Activated CD8-positive, alpha-beta T cell treated with anti-CD3 and anti-CD28 coated beads, Interleukin-2, amount 10 ng/mL, durations not matched to agents 7 days and 5 days (primary cell): ENCODE data around the gene SLC19A1. TPM values are rescaled to one million over a fixed set of nuclear protein-coding genes. Genes with fewer than 3 reads are reported as not detected.
A peak's percentile ranks its signal among the peaks of the same experiment; 100 is the strongest.

Experiments used
- ATAC-seq: fragments of 150-1000 bp; cut with Tn5 transposase; one replicate; pipeline ENCODE4 v1.10.0; 2021; ENCODE audit warnings: moderate library complexity
- CTCF ChIA-PET: fragments of 350-600 bp; sonication (Branson Sonifier 250); formaldehyde crosslinking; loops from one replicate; lab custom pipeline; 2021; ENCODE audit warnings: antibody characterized with exemption; lab: Charles Lee
- POLR2A ChIA-PET: fragments of 350-600 bp; sonication (Branson Sonifier 250); formaldehyde crosslinking; loops from one replicate; lab custom pipeline; 2021; ENCODE audit warnings: antibody characterized with exemption; lab: Charles Lee
- DNase-seq: peaks from one replicate; pipeline ENCODE4 v3.0.0-alpha.2; 2020
- H3K27ac Mint-ChIP-seq: one replicate; pipeline ENCODE4 v1.8.0; 2021; ENCODE audit warnings: mild to moderate bottlenecking, mixed read lengths
- H3K27me3 Mint-ChIP-seq: one replicate; pipeline ENCODE4 v1.8.0; 2021; ENCODE audit warnings: low read depth, mixed read lengths
- H3K36me3 Mint-ChIP-seq: one replicate; pipeline ENCODE4 v1.8.0; 2021; ENCODE audit warnings: low read depth, mixed read lengths
- H3K4me1 Mint-ChIP-seq: one replicate; pipeline ENCODE4 v1.8.0; 2021; ENCODE audit warnings: low read depth, mixed read lengths
- H3K4me3 Mint-ChIP-seq: one replicate; pipeline ENCODE4 v1.8.0; 2021; ENCODE audit warnings: mild to moderate bottlenecking, mixed read lengths
- H3K9me3 Mint-ChIP-seq: one replicate; pipeline ENCODE4 v1.8.0; 2022; ENCODE audit warnings: mixed read lengths; ENCODE audit not compliant: insufficient read depth
- total RNA-seq, 2 experiments: library from RNA; stranded (reverse); gene quantifications; one replicate each; pipeline ENCODE4 v1.2.3, GENCODE V29; 2021

SLC19A1 gene
- total RNA-seq, 2 experiments from 2014 or later = 44.4 to 51.6 TPM

DNA sequence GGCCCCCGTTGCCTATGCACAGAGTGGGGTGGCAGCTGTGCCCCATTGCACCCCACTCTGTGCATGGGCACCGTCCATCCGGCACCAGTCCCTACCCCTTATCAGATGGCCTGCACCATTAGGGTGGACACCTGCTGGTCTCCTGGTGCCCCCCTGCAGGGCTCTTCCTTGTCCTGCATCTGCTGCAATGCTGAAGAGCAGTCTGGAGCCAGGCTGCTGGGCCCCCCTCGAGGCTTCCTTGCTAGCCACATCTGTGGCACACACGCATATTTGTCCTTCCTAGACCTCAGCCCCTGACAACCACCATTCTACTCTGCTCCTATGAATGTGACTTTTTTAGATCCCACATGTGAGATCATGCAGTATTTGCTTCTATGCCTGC is 80.9 kb downstream of the SLC19A1 start:
- H3K9me3 Mint-ChIP-seq = no peaks in the 10 kb centered on the region
- ChIA-PET POLR2A (no interaction called here), CTCF (interaction anchor here (1.1 kb wide), 1 partner anchor 321 kb away, joined by 3 read pairs; no protein-coding TSS in a partner anchor)
- H3K36me3 Mint-ChIP-seq = no peaks in the 10 kb centered on the region
- DNase-seq = no peak
- no peak for ATAC-seq
- H3K27me3 Mint-ChIP-seq = peaks cover 12% of the 10 kb centered on the region
- no peak overlapping the region for H3K27ac Mint-ChIP-seq
- no peaks in the 10 kb centered on the region for H3K4me1 Mint-ChIP-seq
- no peak overlapping the region for H3K4me3 Mint-ChIP-seq

- no peak overlapping the region for H3K4me3 Mint-ChIP-seq
- no peaks in the 10 kb centered on the region for H3K36me3 Mint-ChIP-seq
- H3K4me1 Mint-ChIP-seq = no peaks in the 10 kb centered on the region
- H3K27ac Mint-ChIP-seq = no peak overlapping the region
- no peaks in the 10 kb centered on the region for H3K9me3 Mint-ChIP-seq
- DNase-seq = no peak
- ChIA-PET POLR2A (no interaction called here), CTCF (no interaction called here)
- peaks cover 12% of the 10 kb centered on the region for H3K27me3 Mint-ChIP-seq
- ATAC-seq = no peak
These were observed 81.5 kb downstream of the SLC19A1 start for GRCh38 chr21:45460611-45461368.

DNA sequence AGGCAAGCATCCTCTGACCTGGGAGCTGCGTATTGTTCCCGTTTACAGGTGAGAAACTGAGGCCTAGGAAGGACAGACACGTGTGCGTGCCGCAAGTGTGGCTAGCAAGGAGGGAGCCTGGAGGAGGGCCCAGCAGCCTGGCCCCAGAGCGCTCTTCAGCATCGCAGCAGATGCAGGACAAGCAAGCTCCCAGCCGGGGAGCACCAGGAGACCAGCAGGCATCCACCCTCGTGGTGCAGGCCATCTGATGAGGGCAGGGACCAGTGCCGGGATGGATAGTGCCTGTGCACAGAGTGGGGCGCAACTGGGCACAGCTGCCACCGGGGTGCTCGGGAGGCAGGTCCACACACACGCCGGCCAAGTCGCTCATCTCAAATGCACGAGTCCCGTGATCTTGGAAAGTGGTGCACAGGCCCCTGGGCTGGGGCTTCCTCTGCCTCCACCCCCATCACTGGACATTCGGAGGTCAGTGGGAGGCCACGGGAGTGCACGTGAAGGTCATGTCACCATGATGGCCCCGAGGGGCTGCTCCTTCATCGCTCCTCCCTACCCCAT is 82.2 kb downstream of the SLC19A1 start:
- peaks cover 12% of the 10 kb centered on the region for H3K27me3 Mint-ChIP-seq
- DNase-seq = no peak
- H3K4me3 Mint-ChIP-seq = no peak overlapping the region
- H3K9me3 Mint-ChIP-seq = no peaks in the 10 kb centered on the region
- peaks cover 4% of the 10 kb centered on the region for H3K4me1 Mint-ChIP-seq
- ChIA-PET POLR2A (no interaction called here), CTCF (no interaction called here)
- no peak overlapping the region for H3K27ac Mint-ChIP-seq
- no peak for ATAC-seq
- no peaks in the 10 kb centered on the region for H3K36me3 Mint-ChIP-seq

DNA sequence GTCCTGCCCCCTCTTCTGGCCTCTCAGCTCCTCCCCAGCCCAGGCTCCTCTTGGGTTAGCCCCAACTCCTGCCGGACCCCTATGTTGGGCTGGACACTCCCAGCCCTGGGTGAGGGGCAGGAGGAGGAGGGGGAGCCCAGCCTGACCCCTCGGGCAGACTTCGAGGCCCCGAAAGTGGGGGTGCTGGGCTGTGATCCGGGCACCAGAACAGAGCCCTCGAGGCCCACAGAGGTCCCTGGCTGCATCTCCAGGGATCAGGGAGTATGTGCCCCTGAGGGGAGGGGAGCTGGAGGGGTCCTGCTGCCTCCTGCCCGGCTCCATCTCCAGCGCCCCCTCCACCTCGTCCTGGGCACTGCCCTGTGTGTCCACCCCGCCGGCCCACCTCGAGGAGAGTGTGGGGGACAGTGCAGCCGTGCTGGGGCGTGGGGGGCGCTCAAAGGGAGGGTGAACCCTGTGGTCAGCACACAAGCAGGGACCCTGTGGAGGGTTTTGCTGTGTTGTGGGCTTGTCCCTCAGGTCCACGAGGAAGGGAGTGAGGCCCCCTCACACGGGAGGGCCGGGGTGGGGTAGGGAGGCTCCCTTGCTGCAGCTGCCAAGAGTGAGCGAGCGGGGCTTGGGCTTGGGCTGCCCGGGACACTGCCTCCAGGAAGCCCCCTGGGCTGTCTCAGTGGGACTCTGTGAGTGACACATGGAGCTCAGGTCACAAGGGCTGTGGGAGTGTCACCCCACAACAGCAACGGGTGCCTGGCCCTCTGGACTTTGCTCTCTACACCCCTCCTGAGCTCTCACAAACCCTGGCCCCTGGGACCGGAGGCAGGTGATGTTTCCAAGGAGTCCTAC is 82.8 kb downstream of the SLC19A1 start:
- POLR2A ChIA-PET = no interaction called here
- peaks cover 4% of the 10 kb centered on the region for H3K4me1 Mint-ChIP-seq
- ATAC-seq (no peak), DNase-seq (no peak)
- no peak overlapping the region for H3K4me3 Mint-ChIP-seq
- no peak overlapping the region for H3K27ac Mint-ChIP-seq
- no peaks in the 10 kb centered on the region for H3K36me3 Mint-ChIP-seq
- no peaks in the 10 kb centered on the region for H3K9me3 Mint-ChIP-seq
- CTCF ChIA-PET = no interaction called here
- peaks cover 12% of the 10 kb centered on the region for H3K27me3 Mint-ChIP-seq

GRCh38 chr21:45458281-45459170 is 83.7 kb downstream of the SLC19A1 start:
- ATAC-seq (no peak), DNase-seq (no peak)
- Mint-ChIP-seq H3K27me3 (peaks cover 10% of the 10 kb centered on the region), H3K27ac (no peak overlapping the region), H3K4me1 (peaks cover 4% of the 10 kb centered on the region), H3K9me3 (no peaks in the 10 kb centered on the region), H3K4me3 (no peak overlapping the region), H3K36me3 (no peaks in the 10 kb centered on the region)
- CTCF ChIA-PET = no interaction called here
- POLR2A ChIA-PET = no interaction called here

GRCh38 chr21:45457832-45458172 is 84.4 kb downstream of the SLC19A1 start:
- H3K27ac Mint-ChIP-seq = no peak overlapping the region
- H3K9me3 Mint-ChIP-seq = no peaks in the 10 kb centered on the region
- CTCF ChIA-PET = no interaction called here
- POLR2A ChIA-PET = no interaction called here
- H3K27me3 Mint-ChIP-seq = peaks cover 8% of the 10 kb centered on the region
- DNase-seq (no peak), ATAC-seq (no peak)
- no peak overlapping the region for H3K4me3 Mint-ChIP-seq
- no peaks in the 10 kb centered on the region for H3K36me3 Mint-ChIP-seq
- peaks cover 4% of the 10 kb centered on the region for H3K4me1 Mint-ChIP-seq

DNA sequence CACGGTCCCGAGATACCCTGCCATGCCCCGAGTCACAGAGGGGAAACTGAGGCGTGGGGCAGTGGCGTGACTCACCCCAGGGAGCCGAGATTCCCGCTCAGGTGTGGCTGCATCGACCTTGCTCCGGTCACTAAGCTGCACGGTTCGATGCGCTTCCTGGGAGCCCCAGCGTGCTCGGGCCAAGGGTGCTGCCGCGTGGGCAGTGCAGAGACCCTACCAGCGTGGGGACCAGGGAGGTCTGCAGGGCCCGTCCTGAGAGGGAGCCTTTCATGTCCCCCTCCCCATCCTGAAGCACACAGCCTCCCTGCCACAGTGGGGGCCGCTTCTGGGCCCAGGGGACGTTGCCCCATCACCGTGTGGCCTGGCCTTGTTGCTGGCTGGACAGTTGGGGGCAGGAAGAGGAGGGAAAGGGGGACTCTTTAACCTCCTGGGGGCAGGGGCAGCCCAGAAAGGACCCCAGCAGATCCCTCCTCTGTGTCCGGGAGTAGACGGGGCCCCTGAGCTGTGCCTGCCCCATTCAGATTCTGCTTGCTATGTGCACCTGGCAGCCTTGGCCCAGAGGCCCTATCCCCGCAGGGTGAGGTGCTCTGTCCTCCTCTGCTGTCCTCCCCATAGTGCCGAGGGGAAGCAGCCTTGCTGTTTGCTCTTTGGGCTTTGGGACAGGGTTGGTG is 84.9 kb downstream of the SLC19A1 start:
- CTCF ChIA-PET = no interaction called here
- Mint-ChIP-seq H3K4me1 (peaks cover 4% of the 10 kb centered on the region), H3K9me3 (no peaks in the 10 kb centered on the region), H3K4me3 (no peak overlapping the region), H3K27ac (no peak overlapping the region), H3K27me3 (peaks cover 3% of the 10 kb centered on the region), H3K36me3 (no peaks in the 10 kb centered on the region)
- DNase-seq (no peak), ATAC-seq (no peak)
- POLR2A ChIA-PET = no interaction called here

DNA sequence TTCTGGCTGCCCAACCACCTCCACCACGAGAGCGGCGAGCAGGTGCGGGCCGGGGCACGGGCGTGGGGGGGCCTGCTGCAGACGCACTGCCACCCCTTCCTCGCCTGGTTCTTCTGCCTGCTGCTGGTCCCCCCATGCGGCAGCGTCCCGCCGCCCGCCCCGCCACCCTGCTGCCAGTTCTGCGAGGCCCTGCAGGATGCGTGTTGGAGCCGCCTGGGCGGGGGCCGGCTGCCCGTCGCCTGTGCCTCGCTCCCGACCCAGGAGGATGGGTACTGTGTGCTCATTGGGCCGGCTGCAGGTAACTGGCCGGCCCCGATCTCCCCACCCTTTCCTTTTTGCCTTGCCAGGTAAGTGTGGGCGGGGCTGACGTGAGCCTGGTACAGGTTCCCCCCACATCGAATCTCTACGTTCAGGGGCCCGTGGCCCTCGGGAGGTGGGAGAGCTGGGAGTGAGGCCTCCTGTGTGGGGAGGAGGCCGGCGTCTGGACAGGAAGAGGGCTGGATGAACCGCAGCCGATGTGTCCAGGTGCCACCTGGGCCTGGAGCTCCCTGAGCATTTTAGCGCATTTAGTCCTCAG is 85.6 kb downstream of the SLC19A1 start:
- CTCF ChIA-PET = no interaction called here
- no peaks in the 10 kb centered on the region for H3K9me3 Mint-ChIP-seq
- no peak overlapping the region for H3K4me3 Mint-ChIP-seq
- H3K27me3 Mint-ChIP-seq = no peaks in the 10 kb centered on the region
- H3K36me3 Mint-ChIP-seq = no peaks in the 10 kb centered on the region
- H3K27ac Mint-ChIP-seq = no peak overlapping the region
- POLR2A ChIA-PET = no interaction called here
- no peak for DNase-seq
- peaks cover 4% of the 10 kb centered on the region for H3K4me1 Mint-ChIP-seq
- no peak for ATAC-seq

GRCh38 chr21:45455674-45456583 is 86.3 kb downstream of the SLC19A1 start:
- no peak overlapping the region for H3K4me3 Mint-ChIP-seq
- ChIA-PET POLR2A (interaction anchor here (0.6 kb wide), 1 partner anchor 28 kb away, joined by 3 read pairs; no protein-coding TSS in a partner anchor), CTCF (no interaction called here)
- DNase-seq (no peak), ATAC-seq (no peak)
- H3K27me3 Mint-ChIP-seq = no peaks in the 10 kb centered on the region
- no peak overlapping the region for H3K27ac Mint-ChIP-seq
- H3K36me3 Mint-ChIP-seq = no peaks in the 10 kb centered on the region
- H3K4me1 Mint-ChIP-seq = peaks cover 4% of the 10 kb centered on the region
- H3K9me3 Mint-ChIP-seq = no peaks in the 10 kb centered on the region

DNA sequence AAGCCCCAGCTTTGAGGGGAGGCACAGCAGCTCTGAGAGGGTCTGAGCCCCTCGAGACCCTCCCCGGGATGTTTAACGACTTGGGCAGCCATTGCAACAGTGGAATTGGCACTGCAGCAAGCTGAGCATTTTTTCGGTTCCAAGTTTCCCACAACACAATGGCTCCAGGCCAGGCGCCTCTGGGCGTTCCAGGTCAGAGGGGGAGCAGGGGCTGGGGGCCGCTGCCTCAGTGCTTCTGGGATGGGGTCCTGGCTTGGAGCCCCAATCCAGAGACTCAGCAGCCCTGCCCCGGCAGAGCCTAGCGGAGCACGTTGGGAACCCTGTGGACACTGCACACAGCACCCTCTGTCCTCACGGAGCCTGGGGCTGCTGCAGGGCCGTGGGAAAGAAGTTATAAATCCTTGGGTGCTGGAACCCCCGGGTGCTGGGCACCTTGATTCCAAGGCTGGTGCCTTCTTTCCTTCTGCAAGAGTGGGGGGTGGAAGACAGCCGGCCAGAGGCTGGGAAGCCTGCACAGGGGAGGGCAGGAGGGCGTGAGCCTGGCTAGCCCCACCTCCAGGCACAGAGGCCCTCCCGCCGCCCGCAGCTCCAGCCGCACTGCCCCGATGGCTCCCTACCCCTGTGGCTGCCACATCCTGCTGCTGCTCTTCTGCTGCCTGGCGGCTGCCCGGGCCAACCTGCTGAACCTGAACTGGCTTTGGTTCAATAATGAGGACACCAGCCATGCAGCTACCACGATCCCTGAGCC is 87.1 kb downstream of the SLC19A1 start:
- ChIA-PET CTCF (no interaction called here), POLR2A (interaction anchor here (0.6 kb wide), 1 partner anchor 28 kb away, joined by 3 read pairs; no protein-coding TSS in a partner anchor)
- ATAC-seq (peak; percentile 58), DNase-seq (peak; percentile 35)
- no peak overlapping the region for H3K4me3 Mint-ChIP-seq
- no peak overlapping the region for H3K27ac Mint-ChIP-seq
- H3K27me3 Mint-ChIP-seq = no peaks in the 10 kb centered on the region
- H3K4me1 Mint-ChIP-seq = peaks cover 4% of the 10 kb centered on the region
- H3K36me3 Mint-ChIP-seq = no peaks in the 10 kb centered on the region
- no peaks in the 10 kb centered on the region for H3K9me3 Mint-ChIP-seq
